GM19438 (cell line): ENCODE data around the gene ATP2A1.
"Not testable (repeated sequence)": the region's sequence is repeated elsewhere in the genome, so short reads cannot be mapped to it uniquely, and the experiment has no call there.

Experiments used
- ATAC-seq: cut with Tn5 transposase; IDR thresholded peaks from one replicate; pipeline ENCODE4 v1.9.1; 2021; ENCODE audit warnings: low read depth; ENCODE audit not compliant: unreplicated experiment

ATP2A1 gene

DNA sequence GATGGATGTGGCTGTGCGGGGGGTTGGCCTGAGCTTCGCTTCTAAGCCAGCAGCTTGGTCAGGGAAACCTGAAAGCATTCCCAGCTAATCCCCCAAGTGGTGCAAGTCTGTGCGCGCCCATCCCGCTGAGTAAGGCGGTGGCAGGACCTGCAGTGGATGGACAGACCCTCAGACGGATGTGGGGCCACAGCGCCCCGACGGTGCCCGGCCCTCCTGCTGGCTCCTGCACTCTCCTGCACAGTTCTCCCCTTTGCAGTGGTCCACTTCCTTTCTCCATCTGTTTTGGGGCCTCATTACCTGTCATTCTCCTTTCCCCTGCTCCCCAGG lies 2.3 kb downstream of the ATP2A1 start:
- no peak for ATAC-seq

DNA sequence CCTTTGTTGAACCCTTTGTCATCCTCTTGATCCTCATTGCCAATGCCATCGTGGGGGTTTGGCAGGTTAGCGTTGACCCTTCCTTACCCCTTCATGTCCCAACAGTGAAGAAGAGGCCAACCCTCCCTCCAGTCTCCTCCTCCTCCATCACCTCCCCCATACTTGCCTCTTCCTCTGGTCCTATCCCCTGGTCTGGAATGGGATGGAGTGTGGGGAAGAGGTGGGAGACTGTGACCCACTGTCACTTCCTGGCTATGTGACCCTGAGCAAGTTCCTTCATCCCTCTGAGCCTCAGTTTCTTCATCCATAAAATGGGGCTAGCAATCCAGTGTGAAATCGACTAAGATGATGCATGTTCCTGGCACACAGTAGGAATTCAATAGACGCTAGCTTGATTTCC lies 2.7 kb downstream of the ATP2A1 start:
- no peak for ATAC-seq

DNA sequence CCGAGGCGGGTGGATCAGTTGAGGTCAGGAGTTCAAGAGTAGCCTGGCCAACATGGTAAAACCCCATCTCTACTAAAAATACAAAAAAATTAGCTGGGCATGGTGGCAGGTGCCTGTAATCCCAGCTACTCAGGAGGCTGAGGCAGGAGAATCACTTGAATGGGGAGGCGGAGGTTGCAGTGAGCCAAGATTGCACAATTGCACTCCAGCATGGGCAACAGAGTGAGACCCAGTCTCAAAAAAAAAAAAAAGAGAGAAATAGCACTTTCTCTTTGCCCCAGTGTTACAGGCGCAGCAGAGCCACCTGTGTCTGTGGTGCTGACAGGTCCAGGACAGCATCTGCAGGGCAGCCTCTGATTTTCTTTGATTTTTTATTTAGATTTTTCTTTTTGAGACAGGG lies 3.3 kb downstream of the ATP2A1 start:
- not testable (repeated sequence) for ATAC-seq

DNA sequence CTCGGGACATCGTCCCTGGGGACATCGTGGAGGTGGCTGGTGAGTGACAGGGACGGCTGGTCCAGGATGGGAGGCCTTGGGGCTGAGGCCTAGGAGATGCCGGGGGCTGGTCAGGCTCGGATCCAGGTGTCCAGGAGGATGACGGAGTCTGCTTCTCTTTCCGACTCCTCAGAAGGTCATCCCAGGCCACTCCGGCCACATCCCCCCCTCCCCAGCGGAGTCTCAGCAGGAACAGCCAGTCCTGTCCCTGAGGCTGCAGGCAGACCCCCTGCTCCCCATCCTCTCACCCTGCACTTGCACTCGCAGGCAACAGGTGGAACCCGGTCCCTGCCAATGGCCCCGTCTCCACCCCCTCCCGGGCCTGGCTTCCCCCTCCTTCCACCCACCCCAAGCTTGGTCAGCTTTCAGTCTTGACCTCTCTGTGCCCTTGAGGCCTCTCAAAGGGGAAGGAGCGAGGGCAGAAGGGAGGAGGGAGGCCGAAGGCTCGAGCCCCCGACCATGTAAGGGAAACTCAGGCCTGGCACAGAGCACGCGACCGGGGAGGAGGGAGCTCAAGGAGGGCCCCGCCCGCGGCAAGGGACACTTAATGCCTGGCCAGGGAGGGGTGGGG lies 4.4 kb downstream of the ATP2A1 start:
- no peak for ATAC-seq

DNA sequence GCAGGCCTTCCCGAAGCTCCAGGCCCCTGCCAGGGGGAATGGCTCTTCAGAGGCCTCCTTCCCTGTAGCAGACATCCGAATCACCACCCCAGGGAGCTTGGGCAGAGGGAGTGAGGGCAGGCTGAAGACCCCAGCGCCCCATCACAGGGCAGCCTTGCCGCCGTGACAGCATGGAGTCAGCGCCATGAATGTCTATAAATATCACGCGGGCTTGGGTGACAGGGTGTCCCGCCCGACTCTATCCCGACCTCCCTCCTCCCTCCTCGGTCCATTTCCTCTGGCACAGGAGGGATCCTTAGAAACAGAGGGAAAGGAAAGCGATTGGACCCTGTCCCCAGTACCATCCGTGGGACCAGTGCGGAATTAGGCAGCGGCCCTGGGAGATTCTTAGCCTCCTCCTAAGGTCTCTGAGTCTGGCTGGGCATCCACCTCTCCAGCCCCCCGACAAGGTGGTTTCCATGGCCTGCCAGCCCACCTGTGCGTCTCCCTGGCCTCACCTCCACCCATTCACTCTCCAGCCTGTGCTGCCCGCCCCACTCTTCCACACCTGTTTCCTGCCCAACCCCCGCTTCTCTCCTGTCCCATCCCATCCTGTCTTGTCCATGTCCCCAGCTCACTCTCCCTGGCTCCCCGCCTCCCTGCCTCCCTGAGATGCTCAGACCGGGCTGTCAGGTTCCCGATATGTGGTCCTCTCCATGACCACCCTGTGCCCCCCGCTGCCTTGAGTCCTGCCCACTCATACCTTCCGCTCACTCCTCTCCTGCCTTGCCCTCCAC lies 5.1 kb downstream of the ATP2A1 start:
- ATAC-seq: no peak

DNA sequence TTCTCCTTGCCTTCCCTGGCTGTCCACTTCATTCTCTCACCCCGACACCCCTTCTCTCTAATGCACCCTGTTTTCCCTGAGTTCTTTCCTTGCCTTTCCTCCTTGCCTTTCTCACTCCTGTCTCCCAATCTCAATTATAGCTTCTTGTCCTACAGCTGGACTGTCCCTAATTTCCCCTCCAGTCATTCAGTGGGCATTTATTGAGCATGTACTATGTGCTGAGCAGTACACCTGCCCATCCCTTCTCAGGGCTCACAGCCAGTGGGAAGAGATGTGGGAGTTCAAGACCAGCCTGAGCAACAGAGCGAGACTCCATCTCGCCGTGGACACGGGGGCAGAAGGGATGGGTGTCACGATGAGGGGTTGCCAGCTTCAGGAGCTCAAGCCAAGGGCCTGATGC lies 5.8 kb downstream of the ATP2A1 start:
- ATAC-seq: no peak

DNA sequence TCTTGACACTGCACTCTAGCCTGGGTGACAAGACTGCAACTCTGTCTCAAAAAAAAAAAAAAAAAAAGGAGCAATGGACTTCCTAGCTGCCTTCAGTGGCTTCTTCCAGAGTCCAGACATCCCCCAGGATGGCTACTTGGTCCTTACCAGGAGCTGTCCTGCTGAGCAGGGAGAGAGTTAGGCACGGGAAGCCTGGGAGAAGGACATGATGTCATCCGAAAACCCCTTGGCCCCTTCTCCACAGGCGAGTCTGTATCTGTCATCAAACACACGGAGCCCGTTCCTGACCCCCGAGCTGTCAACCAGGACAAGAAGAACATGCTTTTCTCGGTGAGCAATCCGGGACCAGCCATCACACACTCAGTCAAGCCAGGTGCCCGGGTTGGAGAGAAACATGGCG lies 8.7 kb downstream of the ATP2A1 start:
- no peak for ATAC-seq

DNA sequence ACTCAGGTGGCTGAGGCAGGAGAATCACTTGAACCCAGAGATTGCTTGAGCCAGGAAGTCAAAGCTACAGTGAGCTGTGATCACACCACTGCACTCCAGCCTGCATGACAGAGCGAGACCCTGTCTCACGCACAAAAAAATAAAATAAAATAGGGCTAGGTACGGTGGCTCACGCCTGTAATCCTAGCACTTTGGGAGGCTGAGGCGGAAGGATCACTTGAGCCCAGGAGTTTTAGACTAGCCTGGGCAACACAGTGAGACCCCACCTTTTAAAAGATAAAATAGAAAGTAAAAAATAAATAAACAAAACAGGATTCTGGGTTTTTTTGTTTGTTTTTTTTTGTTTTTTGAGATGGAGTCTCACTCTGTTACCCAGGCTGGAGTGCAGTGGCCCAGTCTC lies 12.1 kb downstream of the ATP2A1 start:
- ATAC-seq: not testable (repeated sequence)

DNA sequence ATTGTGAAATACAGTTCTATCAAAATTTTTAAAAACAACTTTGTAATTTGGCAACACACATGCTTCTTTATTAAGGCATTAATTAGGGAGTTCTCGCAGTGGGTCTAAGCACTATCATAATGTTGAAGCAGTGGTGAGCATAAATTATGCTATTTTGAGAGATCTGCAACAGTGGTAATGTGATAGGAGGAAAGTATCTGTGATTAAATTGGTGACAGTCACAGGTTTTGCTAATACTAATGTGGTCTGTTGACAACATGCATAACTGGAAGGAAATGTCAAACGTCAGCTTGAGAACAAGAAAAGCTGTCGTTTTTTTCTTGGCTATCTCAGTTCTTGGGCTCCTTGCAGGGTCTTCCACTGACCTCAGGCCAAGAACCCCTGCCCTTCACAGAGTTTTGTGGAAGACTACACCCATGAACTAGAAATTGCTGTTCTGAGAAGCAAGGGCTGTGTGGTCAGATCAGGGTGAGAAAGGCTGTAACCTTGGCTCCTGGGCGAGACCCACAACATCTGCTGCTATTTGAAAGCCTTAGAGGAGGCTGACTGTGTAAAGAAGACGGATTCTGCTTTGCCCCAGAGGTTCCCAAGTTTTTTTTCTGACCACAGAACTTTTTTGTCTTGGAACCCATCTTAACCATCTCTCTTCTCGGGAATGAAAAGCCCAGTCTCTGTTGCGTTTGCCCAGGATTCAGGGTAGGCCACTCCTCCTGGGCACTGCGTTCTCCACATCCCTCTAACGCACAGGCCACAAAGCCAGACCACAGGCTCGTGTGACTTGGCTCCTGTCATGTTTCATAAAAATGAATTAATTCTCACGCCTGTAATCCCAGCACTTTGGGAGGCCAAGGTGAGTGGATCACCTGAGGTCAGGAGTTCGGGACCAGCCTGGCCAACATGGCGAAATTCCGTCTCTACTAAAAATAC lies 13.9 kb downstream of the ATP2A1 start:
- no peak for ATAC-seq

DNA sequence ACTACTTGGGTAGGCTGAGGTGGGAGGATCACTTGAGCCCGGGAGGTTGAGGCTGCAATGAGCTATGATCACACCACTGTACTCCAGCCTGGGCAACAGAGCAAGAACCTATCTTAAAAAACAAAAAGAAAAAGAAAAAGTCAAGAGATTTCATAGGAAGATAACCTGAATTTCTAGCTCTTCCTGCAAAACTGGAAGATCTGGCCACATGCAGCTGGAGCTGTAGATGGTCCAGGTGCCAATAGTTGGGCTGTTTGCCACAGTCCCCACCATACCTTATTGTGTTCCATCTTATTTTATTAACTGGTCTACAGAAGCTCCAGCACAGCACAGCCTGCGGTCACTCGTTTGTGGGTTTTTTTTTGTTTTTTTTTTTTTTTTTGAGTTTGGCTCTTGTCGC lies 15.0 kb downstream of the ATP2A1 start:
- no peak for ATAC-seq

DNA sequence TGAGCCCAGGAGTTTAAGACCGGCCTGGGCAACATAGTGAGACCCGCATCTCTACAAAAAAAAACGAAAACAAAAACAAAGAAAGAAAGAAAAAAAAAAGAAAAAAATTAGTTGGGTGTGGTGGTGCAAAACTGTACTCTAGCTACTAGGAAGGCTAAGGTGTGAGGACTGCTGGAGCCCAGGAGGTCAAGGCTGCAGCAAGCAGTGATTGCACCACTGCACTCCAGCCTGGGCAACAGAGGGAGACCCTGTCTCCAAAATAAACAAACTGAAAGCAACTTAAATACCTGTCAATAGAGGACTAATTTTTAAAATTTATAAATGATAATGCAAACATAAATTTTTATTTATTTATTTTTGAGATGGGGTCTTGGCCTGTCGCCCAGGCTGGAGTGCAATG lies 17.3 kb downstream of the ATP2A1 start:
- ATAC-seq: no peak

DNA sequence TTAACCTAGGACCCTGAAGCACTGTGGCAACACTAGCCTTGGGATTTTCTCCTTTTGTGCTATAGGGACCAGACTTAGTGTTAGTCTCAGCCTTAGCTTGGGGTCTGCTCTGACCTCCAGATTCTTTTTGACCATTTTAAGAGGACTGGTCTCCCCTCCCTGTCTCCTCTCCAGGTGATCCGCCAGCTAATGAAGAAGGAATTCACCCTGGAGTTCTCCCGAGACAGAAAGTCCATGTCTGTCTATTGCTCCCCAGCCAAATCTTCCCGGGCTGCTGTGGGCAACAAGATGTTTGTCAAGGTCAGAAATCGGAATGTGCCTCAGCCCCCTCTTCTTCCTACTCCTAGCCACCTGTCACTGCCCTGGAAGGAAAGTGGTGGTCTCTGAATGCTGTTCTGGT lies 19.5 kb downstream of the ATP2A1 start:
- ATAC-seq: no peak

DNA sequence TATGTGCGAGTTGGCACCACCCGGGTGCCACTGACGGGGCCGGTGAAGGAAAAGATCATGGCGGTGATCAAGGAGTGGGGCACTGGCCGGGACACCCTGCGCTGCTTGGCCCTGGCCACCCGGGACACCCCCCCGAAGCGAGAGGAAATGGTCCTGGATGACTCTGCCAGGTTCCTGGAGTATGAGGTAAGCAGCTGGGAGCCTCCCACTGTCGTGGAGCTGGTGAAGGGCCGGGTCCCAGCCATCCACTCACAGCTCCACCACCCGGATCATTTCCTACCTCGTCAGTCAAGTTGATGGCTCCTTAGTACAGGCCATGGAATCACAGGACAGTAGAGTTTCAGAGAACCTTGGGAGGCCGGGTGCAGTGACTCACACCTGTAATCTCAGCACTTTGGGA lies 20.0 kb downstream of the ATP2A1 start:
- ATAC-seq: no peak

DNA sequence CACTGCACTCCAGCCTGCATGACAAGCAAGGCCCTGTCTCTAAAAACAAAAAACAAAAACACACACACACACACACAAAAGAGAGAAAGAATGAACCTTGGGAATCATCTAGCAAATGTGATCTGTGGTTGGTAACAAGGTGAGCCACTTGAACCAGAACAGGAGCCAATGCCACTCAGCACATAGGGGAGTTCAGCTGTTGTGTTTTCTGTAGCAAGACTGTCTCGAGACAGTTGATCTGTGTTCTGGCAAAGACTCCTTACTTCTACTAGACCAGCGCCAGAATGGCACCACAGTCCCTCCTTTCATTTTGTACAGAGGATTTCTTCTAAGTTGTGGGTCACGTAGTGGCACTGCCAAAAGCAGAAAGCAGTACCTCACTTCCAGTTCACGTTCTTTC lies 20.7 kb downstream of the ATP2A1 start:
- no peak for ATAC-seq

DNA sequence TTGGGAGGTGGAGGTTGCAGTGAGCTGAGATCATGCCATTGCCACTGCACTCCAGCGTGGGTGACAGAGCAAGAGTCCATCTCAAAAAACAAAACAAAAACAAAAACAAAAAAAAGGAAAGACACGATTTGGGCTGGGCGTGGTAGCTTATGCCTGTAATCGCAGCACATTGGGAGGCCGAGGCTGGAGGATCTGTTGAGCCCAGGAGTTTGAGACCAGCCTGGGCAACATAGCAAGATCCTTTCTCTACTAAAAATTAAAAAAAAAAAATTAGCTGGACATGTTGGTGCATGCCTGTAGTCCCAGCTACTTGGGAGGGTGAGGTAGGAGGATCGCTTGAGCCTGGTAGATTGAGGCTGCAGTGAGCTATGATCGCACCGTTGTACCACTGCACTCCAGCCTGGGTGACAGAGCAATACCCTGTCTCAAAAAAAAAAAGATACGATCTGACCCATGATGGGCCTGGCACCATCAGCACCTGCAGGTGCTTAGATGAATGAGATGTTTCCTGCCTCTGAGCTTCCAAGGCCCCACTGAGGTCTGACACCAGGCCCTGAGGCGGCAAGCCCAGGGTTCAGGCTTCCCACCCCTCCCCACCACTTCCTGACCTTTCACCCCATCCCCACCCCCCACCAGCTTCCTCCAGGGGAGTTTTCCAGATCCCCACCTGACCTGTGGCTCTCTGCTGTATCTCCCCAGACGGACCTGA lies 21.7 kb downstream of the ATP2A1 start:
- ATAC-seq: no peak

DNA sequence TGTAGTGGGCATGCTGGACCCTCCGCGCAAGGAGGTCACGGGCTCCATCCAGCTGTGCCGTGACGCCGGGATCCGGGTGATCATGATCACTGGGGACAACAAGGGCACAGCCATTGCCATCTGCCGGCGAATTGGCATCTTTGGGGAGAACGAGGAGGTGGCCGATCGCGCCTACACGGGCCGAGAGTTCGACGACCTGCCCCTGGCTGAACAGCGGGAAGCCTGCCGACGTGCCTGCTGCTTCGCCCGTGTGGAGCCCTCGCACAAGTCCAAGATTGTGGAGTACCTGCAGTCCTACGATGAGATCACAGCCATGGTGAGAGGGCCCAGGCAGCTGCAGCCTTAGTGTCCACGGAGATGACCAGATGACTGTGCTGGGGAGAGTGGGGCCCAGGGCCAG lies 22.3 kb downstream of the ATP2A1 start:
- ATAC-seq: no peak

DNA sequence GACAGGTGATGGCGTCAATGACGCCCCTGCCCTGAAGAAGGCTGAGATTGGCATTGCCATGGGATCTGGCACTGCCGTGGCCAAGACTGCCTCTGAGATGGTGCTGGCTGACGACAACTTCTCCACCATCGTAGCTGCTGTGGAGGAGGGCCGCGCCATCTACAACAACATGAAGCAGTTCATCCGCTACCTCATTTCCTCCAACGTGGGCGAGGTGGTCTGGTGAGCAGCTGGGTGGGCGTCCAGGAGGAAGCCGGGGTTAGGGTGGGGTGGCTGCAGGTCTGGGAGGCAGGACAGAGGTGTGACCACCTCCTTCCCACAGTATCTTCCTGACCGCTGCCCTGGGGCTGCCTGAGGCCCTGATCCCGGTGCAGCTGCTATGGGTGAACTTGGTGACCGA lies 23.6 kb downstream of the ATP2A1 start:
- no peak for ATAC-seq

DNA sequence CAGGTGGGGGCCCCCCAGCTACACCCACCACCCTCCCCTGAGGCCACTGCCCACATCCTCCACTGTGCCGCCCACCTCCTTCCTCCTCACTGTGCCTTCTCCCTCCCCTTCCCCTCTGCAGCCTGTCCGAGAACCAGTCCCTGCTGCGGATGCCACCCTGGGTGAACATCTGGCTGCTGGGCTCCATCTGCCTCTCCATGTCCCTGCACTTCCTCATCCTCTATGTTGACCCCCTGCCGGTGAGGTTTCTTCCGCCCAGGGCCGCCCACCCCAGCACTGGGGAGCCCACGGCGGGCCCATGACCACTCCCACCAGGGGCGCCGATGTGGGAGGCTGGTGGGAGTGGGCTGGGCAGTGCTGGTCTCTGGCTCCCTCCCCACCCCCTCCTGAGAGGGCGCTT lies 24.6 kb downstream of the ATP2A1 start:
- no peak for ATAC-seq

DNA sequence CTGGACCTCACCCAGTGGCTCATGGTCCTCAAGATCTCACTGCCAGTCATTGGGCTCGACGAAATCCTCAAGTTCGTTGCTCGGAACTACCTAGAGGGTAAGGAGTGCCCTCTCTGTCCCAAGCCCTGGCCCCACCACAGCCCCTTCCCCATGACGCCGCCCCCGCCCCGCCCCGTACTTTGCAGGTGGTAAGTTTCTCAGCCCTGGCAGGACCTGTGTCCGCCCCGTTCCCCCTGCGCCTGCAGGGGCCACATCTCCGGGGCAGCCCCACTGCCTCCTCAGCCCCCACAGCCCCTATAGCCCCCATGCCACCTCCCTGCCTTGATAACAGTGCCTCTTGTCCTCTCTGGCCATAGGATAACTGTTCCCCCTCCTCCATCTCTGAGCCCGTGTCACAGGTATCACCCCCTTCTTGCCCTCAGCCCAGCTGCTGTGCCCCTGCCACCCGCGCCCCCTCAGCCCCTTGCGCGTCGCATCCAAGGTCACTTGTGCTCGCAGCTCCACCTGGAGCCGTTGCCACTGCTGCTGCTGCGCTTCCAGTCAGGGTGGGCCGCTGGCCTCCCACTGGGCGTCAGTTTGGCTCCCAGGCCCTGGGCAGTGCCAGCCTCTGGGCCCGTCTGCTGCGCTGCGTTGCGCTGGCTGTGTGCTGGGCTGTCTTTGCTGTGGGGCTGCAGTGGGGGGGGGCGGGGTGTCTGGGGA lies 25.2 kb downstream of the ATP2A1 start:
- ATAC-seq: no peak

DNA sequence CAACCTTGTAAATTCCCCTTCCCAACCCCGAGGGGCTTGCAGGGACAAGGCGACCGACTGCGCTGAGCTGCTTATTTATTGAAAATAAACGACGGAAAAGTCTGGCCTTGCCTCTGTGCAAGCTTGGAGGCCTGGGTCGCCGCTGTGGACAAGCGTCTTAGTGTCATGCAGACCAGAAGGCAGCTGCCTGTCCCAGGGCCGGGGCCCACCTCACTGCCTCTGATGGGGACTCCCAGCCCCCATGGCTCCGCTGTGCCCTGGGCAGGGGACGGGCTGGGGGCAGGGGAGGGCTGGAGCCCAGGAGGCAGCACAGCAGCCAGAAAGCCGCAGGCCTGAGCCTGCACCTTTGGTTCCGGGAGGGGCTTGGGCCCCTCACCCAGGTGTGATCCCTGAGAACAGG lies 26.1 kb downstream of the ATP2A1 start:
- ATAC-seq: no peak
